GM19452 (cell line): Measurements from ENCODE around the gene ZP2.
"Not testable (repeated sequence)": the region's sequence is repeated elsewhere in the genome, so short reads cannot be mapped to it uniquely, and the experiment has no call there.

Source experiments
- ATAC-seq: cut with Tn5 transposase; IDR thresholded peaks from one replicate; pipeline ENCODE4 v1.9.1; 2021; ENCODE audit not compliant: unreplicated experiment

Gene ZP2

GRCh38 chr16:21211486-21211885, at the start of gene ZP2:
TSS of gene ZP2 (minus strand) at chr16:21211574. CDS start at chr16:21211547, 27 bp downstream.
- ATAC-seq, result no peak

- no peak for ATAC-seq
Measured at GRCh38 chr16:21257284-21257683, 45.9 kb upstream of the ZP2 start.

- no peak for ATAC-seq
Measured at GRCh38 chr16:21256636-21257035, 45.3 kb upstream of the ZP2 start.

GRCh38 chr16:21253470-21253869, 42.1 kb upstream of the ZP2 start:
- ATAC-seq, result no peak

- ATAC-seq, result no peak
Measured at GRCh38 chr16:21250072-21250923, 38.9 kb upstream of the ZP2 start.

GRCh38 chr16:21248179-21248578, 36.8 kb upstream of the ZP2 start:
- ATAC-seq, result not testable (repeated sequence)

GRCh38 chr16:21244518-21245215, 33.3 kb upstream of the ZP2 start:
- ATAC-seq, result no peak

- ATAC-seq, result no peak
Measured at GRCh38 chr16:21242756-21243155, 31.4 kb upstream of the ZP2 start.

- no peak for ATAC-seq
Measured at GRCh38 chr16:21239646-21240045, 28.3 kb upstream of the ZP2 start.

GRCh38 chr16:21236831-21237230, 25.5 kb upstream of the ZP2 start:
- no peak for ATAC-seq

- ATAC-seq, result no peak
Measured at GRCh38 chr16:21235199-21235585, 23.8 kb upstream of the ZP2 start.

GRCh38 chr16:21233521-21234150, 22.3 kb upstream of the ZP2 start, which contains the start of gene ANKS4B:
TSS of gene ANKS4B (plus strand) at chr16:21233699. CDS start at chr16:21233738, 39 bp downstream.
- ATAC-seq, result no peak

GRCh38 chr16:21233045-21233520, 21.7 kb upstream of the ZP2 start:
- ATAC-seq, result no peak

- ATAC-seq, result no peak
Measured at GRCh38 chr16:21228361-21228872, 17.0 kb upstream of the ZP2 start.

- no peak for ATAC-seq
Measured at GRCh38 chr16:21227866-21228265, 16.5 kb upstream of the ZP2 start.

- ATAC-seq, result no peak
Measured at GRCh38 chr16:21226749-21227148, 15.4 kb upstream of the ZP2 start.

- no peak for ATAC-seq
Measured at GRCh38 chr16:21224800-21225199, 13.4 kb upstream of the ZP2 start.

- no peak for ATAC-seq
Measured at GRCh38 chr16:21223787-21224186, 12.4 kb upstream of the ZP2 start.

- ATAC-seq, result no peak
Measured at GRCh38 chr16:21222495-21223337, 11.3 kb upstream of the ZP2 start.

- no peak for ATAC-seq
Measured at GRCh38 chr16:21219551-21219950, 8.2 kb upstream of the ZP2 start.
